Fibroblast of pulmonary artery (primary cell): Measurements from ENCODE around the gene TRIM56.
A peak's percentile ranks its signal among the peaks of the same experiment; 100 is the strongest.
"Not testable (repeated sequence)": the region's sequence is repeated elsewhere in the genome, so short reads cannot be mapped to it uniquely, and the experiment has no call there.

Experiments
- DNase-seq: peaks from one replicate; pipeline ENCODE4 v3.0.0-alpha.2; 2010; ENCODE audit warnings: low read depth
- H3K4me3 ChIP-seq: replicated peaks from 2 replicates; pipeline ENCODE4 v1.5.1; 2011; ENCODE audit warnings: low read depth, mild to moderate bottlenecking, control low read depth, low read length, moderate library complexity
- TF ChIP-seq, protein P1 (sequence below): IDR thresholded peaks from 2 replicates; pipeline ENCODE4 v1.5.1; 2011; ENCODE audit warnings: mild to moderate bottlenecking, control low read depth, low read length, inconsistent platforms; ENCODE audit errors: missing control alignments

The TRIM56 gene

DNA sequence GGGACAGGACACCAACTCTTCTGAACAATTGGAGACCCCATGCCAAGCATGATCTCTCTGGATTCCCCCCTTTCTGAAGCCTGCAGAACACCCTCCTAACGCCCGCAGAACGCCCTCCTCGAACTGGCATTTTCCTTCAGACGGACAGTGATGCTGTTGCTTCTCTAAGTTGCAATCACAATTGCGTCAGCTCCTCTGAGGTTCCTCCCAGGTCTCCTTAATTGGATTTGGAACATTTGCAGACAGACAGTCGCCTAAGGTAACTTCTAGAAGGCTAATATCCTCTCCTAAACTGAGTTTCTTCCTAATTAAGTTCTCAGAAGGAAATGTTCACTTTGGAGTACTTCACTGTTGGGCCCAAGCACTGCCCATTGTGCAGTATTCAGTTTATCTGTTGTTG is 21.1 kb downstream of the TRIM56 start:
- no peak overlapping the region for H3K4me3 ChIP-seq
- DNase-seq, result no peak
- TF ChIP-seq, protein P1, sequence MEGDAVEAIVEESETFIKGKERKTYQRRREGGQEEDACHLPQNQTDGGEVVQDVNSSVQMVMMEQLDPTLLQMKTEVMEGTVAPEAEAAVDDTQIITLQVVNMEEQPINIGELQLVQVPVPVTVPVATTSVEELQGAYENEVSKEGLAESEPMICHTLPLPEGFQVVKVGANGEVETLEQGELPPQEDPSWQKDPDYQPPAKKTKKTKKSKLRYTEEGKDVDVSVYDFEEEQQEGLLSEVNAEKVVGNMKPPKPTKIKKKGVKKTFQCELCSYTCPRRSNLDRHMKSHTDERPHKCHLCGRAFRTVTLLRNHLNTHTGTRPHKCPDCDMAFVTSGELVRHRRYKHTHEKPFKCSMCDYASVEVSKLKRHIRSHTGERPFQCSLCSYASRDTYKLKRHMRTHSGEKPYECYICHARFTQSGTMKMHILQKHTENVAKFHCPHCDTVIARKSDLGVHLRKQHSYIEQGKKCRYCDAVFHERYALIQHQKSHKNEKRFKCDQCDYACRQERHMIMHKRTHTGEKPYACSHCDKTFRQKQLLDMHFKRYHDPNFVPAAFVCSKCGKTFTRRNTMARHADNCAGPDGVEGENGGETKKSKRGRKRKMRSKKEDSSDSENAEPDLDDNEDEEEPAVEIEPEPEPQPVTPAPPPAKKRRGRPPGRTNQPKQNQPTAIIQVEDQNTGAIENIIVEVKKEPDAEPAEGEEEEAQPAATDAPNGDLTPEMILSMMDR, result no peak

DNA sequence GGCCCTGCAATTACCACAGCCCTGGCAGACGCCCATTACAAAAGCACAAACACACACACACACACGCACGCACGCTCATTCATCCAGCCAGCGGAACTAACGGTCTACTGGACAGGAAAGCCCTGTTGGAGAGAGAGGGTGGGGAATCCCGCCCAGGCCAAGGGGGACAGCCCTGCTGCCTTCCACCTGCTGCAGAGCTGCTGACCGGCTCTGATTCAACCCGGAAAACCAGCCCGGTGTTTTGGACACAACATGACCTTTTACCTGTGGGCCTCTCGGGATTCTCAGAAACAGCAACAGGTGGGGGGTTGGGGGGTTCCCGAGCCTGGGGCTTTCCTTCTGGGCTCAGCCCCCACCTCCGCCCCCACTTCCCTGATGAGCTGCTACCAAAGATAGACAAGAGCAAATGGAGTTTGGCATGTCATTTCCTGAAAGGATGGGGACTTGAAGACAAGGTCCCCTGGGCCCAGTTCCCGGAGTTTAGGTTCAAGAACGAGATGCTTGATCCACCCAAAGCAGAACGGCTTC is 23.1 kb downstream of the TRIM56 start:
- TF ChIP-seq, protein P1, result no peak
- no peak overlapping the region for H3K4me3 ChIP-seq
- DNase-seq, result peak; percentile 54

DNA sequence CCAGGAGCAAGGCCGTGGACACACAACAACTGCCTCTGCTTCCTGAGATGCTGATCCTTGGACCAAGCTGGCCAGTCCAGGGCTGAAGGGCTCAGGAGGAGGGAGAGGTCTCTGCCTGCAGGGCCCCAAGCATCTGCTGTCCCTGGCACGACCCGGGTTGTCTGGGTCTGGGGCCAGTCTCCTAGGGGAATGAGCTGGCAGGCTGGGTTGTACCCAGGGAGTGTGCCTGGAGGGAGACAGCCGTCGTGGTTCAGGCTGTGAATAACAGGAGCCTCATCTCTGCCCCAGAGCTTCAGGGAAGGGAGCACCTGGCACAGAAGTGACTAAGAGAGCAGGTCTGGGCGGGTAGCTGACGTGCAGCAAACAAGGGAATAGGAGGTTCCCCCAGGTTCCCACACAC is 23.7 kb downstream of the TRIM56 start:
- TF ChIP-seq, protein P1, result no peak
- no peak overlapping the region for H3K4me3 ChIP-seq
- DNase-seq, result no peak

DNA sequence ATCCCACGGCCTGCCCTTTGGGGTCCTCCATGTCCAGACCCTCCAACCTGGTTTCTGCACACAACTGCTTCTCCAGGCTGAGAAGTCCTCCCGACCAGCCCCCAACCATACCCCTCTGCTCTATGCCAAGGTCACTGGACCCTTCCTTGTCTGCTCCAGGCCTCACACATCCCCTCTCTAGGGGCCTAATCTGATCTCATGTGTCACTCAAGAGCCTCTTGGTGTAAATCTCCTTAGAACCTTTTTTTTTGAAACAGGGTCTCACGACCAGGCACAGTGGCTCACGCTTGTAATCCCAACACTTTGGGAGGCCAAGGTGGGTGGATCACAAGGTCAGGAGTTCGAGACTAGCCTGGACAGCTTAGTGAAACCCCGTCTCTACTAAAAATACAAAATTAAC is 24.1 kb downstream of the TRIM56 start:
- TF ChIP-seq, protein P1, result no peak
- no peak for DNase-seq
- H3K4me3 ChIP-seq, result no peak overlapping the region

DNA sequence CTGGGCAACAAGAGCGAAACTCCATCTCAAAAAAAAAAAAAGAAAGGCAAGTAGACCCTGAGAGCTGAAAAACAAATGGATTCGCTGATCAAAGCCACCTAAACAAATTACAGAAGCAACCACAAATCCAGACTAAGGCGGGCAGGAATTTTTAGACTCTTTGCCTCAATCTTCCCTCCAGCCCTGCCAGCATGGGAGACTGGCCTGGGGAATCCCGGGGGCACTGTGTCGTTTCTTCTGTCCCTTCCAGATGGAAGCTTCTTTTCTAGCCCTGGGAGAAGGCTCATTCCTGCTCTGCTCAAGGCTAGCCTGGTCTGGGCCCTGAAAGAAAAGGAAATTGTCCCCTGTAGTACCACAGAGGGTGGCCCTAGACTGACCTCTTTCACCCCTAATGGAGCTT is 26.0 kb downstream of the TRIM56 start:
- H3K4me3 ChIP-seq, result no peak overlapping the region
- DNase-seq, result no peak
- TF ChIP-seq, protein P1, result no peak

DNA sequence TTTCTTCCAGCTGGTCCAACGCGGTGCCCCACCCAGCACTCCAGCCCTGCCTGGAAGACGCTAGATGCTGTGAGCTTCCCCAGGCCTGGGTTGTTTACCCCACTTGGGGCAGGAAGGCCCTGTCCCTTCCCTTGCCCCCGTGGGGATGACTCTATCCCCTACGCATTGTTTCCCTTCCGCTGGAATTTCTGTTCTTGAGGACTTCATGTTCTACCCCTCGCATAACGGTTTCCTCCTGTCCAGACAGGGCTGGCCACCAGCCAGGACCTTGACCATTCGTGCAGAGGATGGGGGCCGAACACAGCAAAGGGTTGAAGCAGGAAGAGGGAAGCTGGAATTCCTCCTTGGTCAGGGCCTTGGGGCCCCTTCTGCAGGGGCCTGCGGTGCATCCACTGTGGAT is 27.0 kb downstream of the TRIM56 start:
- TF ChIP-seq, protein P1, result no peak
- DNase-seq, result peak; percentile 100
- H3K4me3 ChIP-seq, result no peak overlapping the region

DNA sequence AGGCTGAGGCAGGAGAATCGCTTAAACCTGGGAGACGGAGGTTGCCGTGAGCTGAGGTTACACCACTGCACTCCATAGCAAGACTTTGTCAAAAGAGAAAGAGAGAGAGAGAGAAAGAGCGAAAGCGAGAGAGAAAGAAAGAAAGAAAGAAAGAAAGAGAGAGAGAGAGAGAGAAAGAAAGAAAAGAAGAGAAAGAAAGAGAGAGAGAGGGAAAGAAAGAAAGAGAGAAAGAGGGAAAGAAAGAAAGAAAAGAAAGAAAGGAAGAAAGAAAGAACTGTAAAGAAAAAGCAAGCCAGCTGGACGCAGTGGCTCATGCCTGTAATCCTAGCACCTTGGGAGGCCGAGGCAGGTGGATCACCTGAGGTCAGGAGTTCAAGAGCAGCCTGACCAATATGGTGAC is 27.9 kb downstream of the TRIM56 start:
- DNase-seq, result not testable (repeated sequence)

More for the DNA sequence above, 27.9 kb downstream of the TRIM56 start:
- not testable (repeated sequence) for H3K4me3 ChIP-seq
